NCI-H1436 treated with DMSO at 0.1 percent for 48 hours (cell line): ENCODE results near the gene IL1F10.

ENCODE experiments used
- DNase-seq: peaks from one replicate; lab custom pipeline; 2025; lab: John Stamatoyannopoulos, UW

The IL1F10 gene

GRCh38 chr2:113067681-113068080 is at the start of gene IL1F10:
Gene IL1F10 (plus strand): TSS chr2:113067970. CDS start chr2:113072739, 4,769 bp downstream.
- no peak for DNase-seq

- no peak for DNase-seq
These were observed 49.3 kb upstream of the IL1F10 start for GRCh38 chr2:113018509-113018908.

- no peak for DNase-seq
These were observed 46.5 kb upstream of the IL1F10 start for GRCh38 chr2:113021312-113021711.

DNA sequence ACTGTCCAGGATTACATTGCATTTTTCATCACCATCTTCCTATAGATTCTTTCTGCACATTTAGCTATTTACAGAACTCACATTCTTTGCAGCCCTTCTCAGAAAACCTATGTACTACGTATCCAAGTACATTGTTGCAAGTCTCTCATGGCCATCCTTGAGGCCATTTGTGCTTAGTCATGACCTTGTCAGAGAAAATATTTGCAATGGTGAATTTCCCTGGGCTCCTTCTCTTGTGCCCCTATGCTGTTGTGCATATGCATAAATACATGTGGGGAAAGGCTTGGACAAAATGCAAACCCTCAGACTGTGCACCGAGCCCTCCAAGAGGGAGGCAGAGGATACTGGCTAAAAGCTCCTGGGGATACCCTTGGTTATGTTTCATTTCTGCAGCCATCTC is 43.0 kb upstream of the IL1F10 start:
- no peak for DNase-seq

- no peak for DNase-seq
These were observed 42.0 kb upstream of the IL1F10 start for GRCh38 chr2:113025737-113026136.

GRCh38 chr2:113027691-113028090 is 40.1 kb upstream of the IL1F10 start:
- no peak for DNase-seq

DNA sequence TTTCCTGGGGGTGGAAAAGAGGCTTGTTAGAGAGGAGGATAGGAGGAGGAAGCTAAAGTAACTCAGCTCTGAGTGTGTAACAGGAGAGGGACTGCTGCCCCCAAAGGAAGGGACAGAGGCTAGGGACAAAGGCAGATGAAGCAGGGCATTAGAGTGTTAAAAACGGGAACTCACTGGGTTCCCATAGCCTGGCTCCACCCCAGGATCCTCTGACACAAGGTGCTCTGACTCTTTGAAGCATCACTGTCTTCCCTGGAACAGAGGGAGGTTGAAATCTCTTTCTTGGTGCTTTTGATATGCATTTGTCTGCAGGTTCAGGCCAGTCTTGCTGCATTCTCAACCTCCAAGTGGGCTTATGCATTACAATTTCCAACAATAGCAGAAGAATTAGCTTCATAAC is 39.7 kb upstream of the IL1F10 start:
- no peak for DNase-seq

GRCh38 chr2:113032737-113033136 is 35.0 kb upstream of the IL1F10 start:
- no peak for DNase-seq

- DNase-seq: no peak
These were observed 33.8 kb upstream of the IL1F10 start for GRCh38 chr2:113034016-113034415.

- no peak for DNase-seq
These were observed 31.0 kb upstream of the IL1F10 start for GRCh38 chr2:113036763-113037162.

DNA sequence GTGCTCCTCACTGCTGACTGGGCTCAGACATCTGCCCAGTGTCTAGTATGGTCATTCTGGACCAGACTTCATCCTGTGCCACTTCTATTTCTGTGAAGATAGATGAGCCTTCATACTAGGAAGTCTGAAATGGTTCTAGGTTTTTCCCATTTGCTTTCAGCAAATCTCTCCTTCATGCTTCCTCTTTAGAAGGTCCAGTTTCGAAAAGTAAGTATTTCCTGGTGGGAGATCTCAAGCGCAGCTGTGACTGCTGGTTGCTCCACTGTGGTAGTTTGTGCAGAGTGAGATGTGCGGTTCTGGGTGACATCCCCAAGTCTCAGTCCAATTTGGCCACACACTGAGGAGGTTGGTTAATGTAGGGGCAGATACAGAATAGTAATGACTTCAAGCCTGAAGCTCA is 29.5 kb upstream of the IL1F10 start:
- no peak for DNase-seq

GRCh38 chr2:113039158-113039557 is 28.6 kb upstream of the IL1F10 start:
- DNase-seq: no peak

- DNase-seq: no peak
These were observed 28.1 kb upstream of the IL1F10 start for GRCh38 chr2:113039719-113040118.

DNA sequence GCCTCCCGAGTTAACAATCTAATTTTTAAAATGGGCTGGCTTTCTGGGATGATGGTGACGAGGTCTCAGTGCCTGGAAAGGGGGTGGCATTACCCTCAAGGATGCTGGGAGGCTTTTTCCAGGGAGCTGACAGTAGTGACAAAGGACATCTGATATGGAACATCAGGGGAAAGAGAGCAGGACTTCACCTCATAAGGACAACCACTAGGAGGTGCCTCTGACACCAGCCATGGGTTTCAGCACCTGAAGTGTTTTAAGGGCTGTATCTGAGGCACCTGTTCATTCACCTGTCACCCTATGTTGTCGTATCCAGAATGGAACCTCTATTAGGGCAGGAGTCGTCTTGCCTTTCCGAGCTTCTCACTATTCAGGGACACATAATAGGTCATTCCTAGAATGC is 25.9 kb upstream of the IL1F10 start:
- DNase-seq: no peak

- DNase-seq: no peak
These were observed 21.3 kb upstream of the IL1F10 start for GRCh38 chr2:113046465-113046864.

DNA sequence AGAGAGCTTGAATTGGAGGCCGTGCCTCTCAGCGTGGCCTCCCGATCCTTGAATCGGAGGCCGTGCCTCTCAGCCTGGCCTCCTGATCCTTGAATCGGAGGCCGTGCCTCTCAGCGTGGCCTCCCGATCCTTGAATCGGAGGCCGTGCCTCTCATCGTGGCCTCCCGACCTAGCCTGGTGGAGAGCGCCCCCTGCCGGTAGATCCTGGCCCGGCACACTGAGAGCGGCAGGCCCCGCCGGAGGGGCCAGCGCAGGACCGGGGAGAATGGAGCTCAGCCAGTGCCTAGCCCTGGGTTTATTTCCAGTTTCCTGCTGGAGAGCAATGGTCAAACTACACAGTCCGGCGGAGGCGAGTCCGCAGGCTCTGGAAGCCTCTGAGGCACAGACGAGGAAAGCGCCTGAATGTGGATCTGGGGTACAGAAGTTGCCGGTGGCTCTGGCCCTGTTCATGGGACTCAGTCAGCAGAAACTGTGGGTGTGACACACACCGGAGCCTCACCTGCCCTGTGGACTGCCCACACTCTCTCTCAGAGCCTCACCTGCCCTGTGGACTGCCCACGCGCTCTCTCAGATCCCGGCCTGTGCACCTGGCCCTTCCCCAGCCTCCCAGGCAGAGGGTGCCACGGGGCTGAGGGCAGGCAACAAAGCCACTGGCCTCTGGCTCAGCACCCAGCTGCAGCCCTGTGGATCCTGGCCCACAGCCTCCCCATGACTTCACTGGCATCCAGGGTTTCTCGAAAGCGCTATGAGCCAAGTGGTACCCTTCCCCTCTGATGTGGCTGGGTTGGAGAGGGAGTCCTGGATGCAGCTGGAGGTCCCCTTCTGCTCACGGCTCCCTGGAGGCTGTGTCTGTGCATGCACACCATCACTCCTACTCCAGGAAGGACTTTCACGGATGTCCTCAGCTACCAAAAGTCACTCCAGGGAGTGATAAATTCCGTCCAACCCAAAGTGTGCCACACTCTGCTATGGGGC is 16.6 kb upstream of the IL1F10 start:
- no peak for DNase-seq

- DNase-seq: no peak
These were observed 15.3 kb upstream of the IL1F10 start, which contains the start of gene IL36B for GRCh38 chr2:113052396-113052917. Gene IL36B (minus strand): TSS chr2:113052867.

DNA sequence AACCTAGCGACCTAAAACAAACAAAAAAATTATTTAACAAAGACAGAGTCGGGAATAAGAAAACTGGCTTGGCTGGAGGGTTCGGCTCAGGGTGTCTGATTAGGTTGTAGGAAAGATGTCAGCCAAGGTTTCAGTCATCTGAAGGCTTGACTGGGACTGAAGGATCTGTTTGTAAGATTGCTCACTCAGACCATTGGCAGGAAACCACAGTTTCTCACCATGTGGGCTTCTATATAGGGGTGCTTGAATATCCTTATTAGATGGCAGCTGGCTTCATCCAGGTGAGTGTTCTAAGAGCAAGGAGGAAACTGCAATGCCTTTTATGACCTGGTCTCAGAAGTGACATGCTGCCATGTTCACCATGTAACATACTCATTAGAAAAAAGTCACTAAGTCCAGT is 14.1 kb upstream of the IL1F10 start:
- DNase-seq: no peak

DNA sequence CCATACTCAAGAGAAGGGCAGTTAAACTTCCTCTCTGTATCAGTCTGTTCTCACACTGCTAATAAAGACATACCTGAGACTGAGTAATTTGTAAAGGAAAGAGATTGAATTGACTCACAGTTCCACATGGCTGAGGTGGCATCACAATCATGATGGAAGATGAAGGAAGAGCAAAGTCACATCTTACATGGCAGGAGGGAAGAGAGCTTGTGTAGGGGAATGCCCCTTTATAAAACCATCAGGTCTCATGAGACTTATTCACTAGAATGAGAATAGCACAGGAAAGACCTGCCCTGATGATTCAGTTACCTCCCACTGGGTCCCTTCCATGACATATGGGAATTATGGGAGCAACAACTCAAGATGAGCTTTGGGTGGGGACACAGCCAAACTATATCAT is 13.7 kb upstream of the IL1F10 start:
- DNase-seq: no peak

- DNase-seq: no peak
These were observed 11.2 kb upstream of the IL1F10 start for GRCh38 chr2:113056521-113056920.

GRCh38 chr2:113057117-113057516 is 10.7 kb upstream of the IL1F10 start:
- DNase-seq: no peak

DNA sequence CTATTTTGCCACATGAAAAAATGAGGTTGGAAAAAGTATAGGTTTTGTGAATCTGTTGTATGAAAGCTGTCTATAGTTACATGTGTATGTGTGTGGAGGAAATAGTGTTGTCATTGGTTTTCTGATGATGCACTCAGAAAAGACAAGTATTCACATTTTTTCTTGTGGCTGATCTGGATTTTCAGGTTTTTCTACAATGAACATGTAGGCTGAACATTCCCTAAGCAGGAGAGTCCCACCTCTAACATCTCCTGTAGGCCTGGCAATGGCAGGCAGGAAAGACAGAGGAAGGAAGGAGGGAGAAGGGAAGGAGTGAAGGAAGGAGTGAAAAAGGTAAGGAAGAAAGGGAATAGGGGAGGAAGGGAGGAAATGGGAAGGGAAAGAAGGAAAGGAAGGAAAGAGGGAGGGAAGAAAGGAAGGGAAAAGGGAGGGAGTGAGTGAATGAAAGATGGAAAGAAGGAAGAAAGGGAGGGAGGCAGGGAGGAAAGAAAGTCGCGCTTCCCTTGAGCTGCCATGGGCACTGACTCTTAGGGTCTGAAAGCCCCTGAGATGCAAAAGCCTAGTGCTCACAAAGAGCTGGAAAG is 9.3 kb upstream of the IL1F10 start:
- no peak for DNase-seq
